ENCODE measurements around the gene AQP9. TPM values are rescaled to one million over a fixed set of nuclear protein-coding genes. Genes with fewer than 3 reads are reported as not detected.

Gene AQP9
- total and polyA plus RNA-seq, 2 of the 8 experiments (the other 6 are each of a cell fraction or from before 2014, with no cell fraction given), result not detected

- TF ChIP-seq EGR1 (IDR thresholded peaks at IDR 0.05; ENCODE audit: borderline replicate concordance, low read depth, low read length), result no peak
- no peak for TF ChIP-seq MAFK (IDR thresholded peaks at IDR 0.05; ENCODE audit: low read depth, low read length)
- no peak for TF ChIP-seq BRCA1 (IDR thresholded peaks at IDR 0.05; ENCODE audit: low read depth, low read length)
- no peak for TF ChIP-seq TEAD4 (IDR thresholded peaks at IDR 0.05; ENCODE audit: low read depth, low read length)
- TF ChIP-seq SAP30 (IDR thresholded peaks at IDR 0.05; ENCODE audit: insufficient read depth, insufficient replicate concordance, low read length), result no peak
Measured at GRCh38 chr15:58146749-58147148, 8.6 kb downstream of the AQP9 start (continued).
